Panc1 (cell line): ENCODE measurements around the gene ATP11B. TPM values are rescaled to one million over a fixed set of nuclear protein-coding genes. Genes with fewer than 3 reads are reported as not detected.

Source experiments
- ATAC-seq: fragments of 200-7000 bp; cut with Tn5 transposase; 2 replicates; pipeline ENCODE4 v1.9.1; 2020; ENCODE audit warnings: mild to moderate bottlenecking, moderate library complexity
- BruUV-seq: library from RNA; stranded (reverse); fragments of 400-500 nt; replicated peaks from 2 replicates; lab custom pipeline; 2021; lab: Mats Ljungman, UMichigan
- CTCF ChIA-PET: fragments of 300-600 bp; sonication (Branson Sonifier 250); formaldehyde crosslinking; loops from one replicate; lab custom pipeline; 2022; ENCODE audit warnings: antibody characterized with exemption; lab: Charles Lee
- POLR2A ChIA-PET: fragments of 300-600 bp; sonication (Branson Sonifier 250); formaldehyde crosslinking; loops from one replicate; lab custom pipeline; 2022; ENCODE audit warnings: antibody characterized with exemption; lab: Charles Lee
- DNase-seq: peaks from one replicate; pipeline ENCODE4 v3.0.0-alpha.2; 2010; ENCODE audit warnings: low read depth, low spot score
- H3K27ac ChIP-seq: 2 replicates; pipeline ENCODE4 v1.5.1; 2011; ENCODE audit warnings: mild to moderate bottlenecking, low read length, inconsistent platforms
- H3K27me3 ChIP-seq: fragments of 200-500 bp; sonication (Bioruptor generic); 2 replicates; pipeline ENCODE4 v1.6.0; 2014; ENCODE audit warnings: low read length, inconsistent platforms; ENCODE audit not compliant: control insufficient read depth, insufficient read depth
- H3K36me3 ChIP-seq: fragments of 200-500 bp; sonication (Bioruptor generic); 2 replicates; pipeline ENCODE4 v1.5.1; 2014; ENCODE audit warnings: inconsistent platforms, mild to moderate bottlenecking, low read length, moderate library complexity; ENCODE audit not compliant: control insufficient read depth, insufficient read depth
- H3K4me1 ChIP-seq: 2 replicates; pipeline ENCODE4 v1.5.1; 2011; ENCODE audit warnings: inconsistent platforms, mild to moderate bottlenecking, low read length, moderate library complexity; ENCODE audit not compliant: control insufficient read depth, insufficient read depth
- H3K4me3 ChIP-seq, 2 experiments: 2 replicates each; pipeline ENCODE4 v1.5.1; 2011 to 2012; ENCODE audit warnings: low read depth in 2 of 2, low read length in 2 of 2, mild to moderate bottlenecking in 2 of 2, inconsistent platforms in 1 of 2, moderate library complexity in 1 of 2
- H3K9me3 ChIP-seq: fragments of 200-500 bp; sonication (Bioruptor generic); 2 replicates; pipeline ENCODE4 v1.5.1; 2014; ENCODE audit warnings: low read depth, mild to moderate bottlenecking, inconsistent platforms, low read length, moderate library complexity; ENCODE audit not compliant: control insufficient read depth, insufficient read depth
- CTCF ChIP-seq: fragments of 450-650 bp; IDR thresholded peaks from 2 replicates; pipeline ENCODE4 v1.5.1; 2017; ENCODE audit warnings: mild to moderate bottlenecking
- POLR2AphosphoS5 ChIP-seq: IDR thresholded peaks from 2 replicates; pipeline ENCODE4 v1.6.1; 2012; ENCODE audit warnings: mild to moderate bottlenecking, low read depth, low read length, moderate library complexity
- REST ChIP-seq, 2 experiments: IDR thresholded peaks; 2 replicates each; pipeline ENCODE4 v1.6.1; 2011 to 2012; ENCODE audit warnings: low read depth in 2 of 2, control low read depth in 1 of 2, low read length in 1 of 2, mild to moderate bottlenecking in 1 of 2, moderate library complexity in 1 of 2; ENCODE audit not compliant: insufficient read depth in 1 of 2
- SIN3A ChIP-seq: IDR thresholded peaks from 2 replicates; pipeline ENCODE4 v1.6.1; 2012; ENCODE audit warnings: low read depth, mild to moderate bottlenecking, low read length, moderate library complexity, borderline replicate concordance; ENCODE audit not compliant: insufficient read depth
- TCF7L2 ChIP-seq: IDR thresholded peaks from 2 replicates; pipeline ENCODE4 v1.6.1; 2011; ENCODE audit warnings: mild to moderate bottlenecking, low read depth, low read length, inconsistent platforms
- in situ Hi-C: cut with HindIII; loops from 2 replicates; pipeline ENCODE4 v1.10.0; 2016; ENCODE audit warnings: low sequenced_read_pairs, low pct_unique_long_range_greater_than_20kb
- intact Hi-C: fragments of 100-400 bp; cut with micrococcal nuclease; formaldehyde crosslinking; loops from one replicate; pipeline ENCODE4 v1.10.0; 2022; ENCODE audit not compliant: unreplicated experiment
- total RNA-seq: library from RNA; stranded (reverse); gene quantifications from one replicate; pipeline ENCODE4 v1.2.1, GENCODE V29; 2021; ENCODE audit not compliant: unreplicated experiment

The ATP11B gene
- total RNA-seq, 1 experiment from 2014 or later, result 108 TPM

- intact Hi-C loops (loop anchor here (5.0 kb wide), 1 partner anchor 462 kb away; no protein-coding TSS in a partner anchor), in situ Hi-C loops (no loop called here)
- Histone ChIP-seq H3K27me3 (no peaks in the 10 kb centered on the region), H3K9me3 (no peaks in the 10 kb centered on the region), H3K4me3 (no peak overlapping the region), H3K36me3 (peaks cover 3% of the 10 kb centered on the region; the same call in 1 of the 2 replicates), H3K27ac (peak overlapping the region; percentile 68), H3K4me1 (peaks cover 13% of the 10 kb centered on the region)
- no peak for DNase-seq
- no TSS peak for BruUV-seq
- peak; percentile 79 for ATAC-seq
- TF ChIP-seq POLR2AphosphoS5 (no peak), REST (IDR thresholded peaks at IDR 0.05; ENCODE audit: insufficient read depth in 1 of 2, low read depth in 2 of 2, low read length in 1 of 2) (no peak), TCF7L2 (no peak), CTCF (no peak), SIN3A (no peak)
- POLR2A ChIA-PET, result interaction anchor here (0.6 kb wide), 1 partner anchor 26 kb away, joined by 8 read pairs; no protein-coding TSS in a partner anchor
- CTCF ChIA-PET, result no interaction called here
These were observed 127.3 kb downstream of the ATP11B start for GRCh38 chr3:182920515-182921084.

- POLR2A ChIA-PET, result interaction anchor here (0.6 kb wide), 1 partner anchor 27 kb away, joined by 8 read pairs; no protein-coding TSS in a partner anchor
- intact Hi-C loops (loop anchor here (5.0 kb wide), 1 partner anchor 460 kb away; no protein-coding TSS in a partner anchor), in situ Hi-C loops (no loop called here)
- BruUV-seq, result no TSS peak
- CTCF ChIA-PET, result no interaction called here
- Histone ChIP-seq H3K4me3 (no peak overlapping the region), H3K27ac (peak overlapping the region; percentile 53; the same call in 1 of the 2 replicates), H3K4me1 (peaks cover 13% of the 10 kb centered on the region), H3K9me3 (no peaks in the 10 kb centered on the region), H3K27me3 (no peaks in the 10 kb centered on the region), H3K36me3 (peaks cover 3% of the 10 kb centered on the region; the same call in 1 of the 2 replicates)
- DNase-seq (no peak), ATAC-seq (no peak)
- no peak for TF ChIP-seq SIN3A
- no peak for TF ChIP-seq CTCF
These were observed 128.5 kb downstream of the ATP11B start for GRCh38 chr3:182921665-182922355.
